Thyroid gland (tissue), 4 donors: ENCODE data around the gene PDF. TPM values are rescaled to one million over a fixed set of nuclear protein-coding genes. Genes with fewer than 3 reads are reported as not detected.

ENCODE experiments used
- DNase-seq, 2 donors: peaks; one replicate each; pipeline ENCODE4 v3.0.0-alpha.2; 2019
- H3K27ac ChIP-seq, 3 donors: fragments of 200-600 bp; sonication (generic); 1 replicate in 2 of 3; 2 replicates in 1 of 3; pipeline ENCODE4 v1.5.1; 2016 to 2019; ENCODE audit warnings: mild to moderate bottlenecking in 1 of 3, moderate library complexity in 1 of 3
- H3K27me3 ChIP-seq: fragments of 200-600 bp; sonication (generic); one replicate; pipeline ENCODE4 v1.5.1; 2019
- H3K36me3 ChIP-seq, 2 donors: fragments of 200-600 bp; sonication (generic); one replicate each; pipeline ENCODE4 v1.5.1; 2016 to 2019
- H3K4me1 ChIP-seq, 2 donors: fragments of 200-600 bp; sonication (generic); one replicate each; pipeline ENCODE4 v1.5.1; 2017 to 2019
- H3K4me3 ChIP-seq, 3 donors: fragments of 200-600 bp; sonication (generic); replicated peaks in 1 of 3; 1 replicate in 2 of 3; 2 replicates in 1 of 3; pipeline ENCODE4 v1.5.1; 2016; ENCODE audit warnings: mild to moderate bottlenecking in 1 of 3
- H3K9me3 ChIP-seq: fragments of 200-600 bp; sonication (generic); one replicate; pipeline ENCODE4 v1.5.1; 2017
- POLR2A ChIP-seq, 2 donors: fragments of 450-650 bp; IDR thresholded peaks; one replicate each; pipeline ENCODE4 v1.6.1; 2017; ENCODE audit warnings: antibody characterized with exemption in 2 of 2, mild to moderate bottlenecking in 2 of 2, moderate library complexity in 1 of 2
- whole genome bisulfite sequencing, 2 donors: methylation state at CpG; one replicate each; pipeline ENCODE4 v1.1.5; 2017; 5-methylcytosine and 5-hydroxymethylcytosine counted together
- intact Hi-C: fragments of 100-400 bp; cut with DNase I; formaldehyde crosslinking; loops from one replicate; pipeline ENCODE4 v1.15.1; 2023
- total RNA-seq, 4 donors: library from RNA; depleted of rRNA; stranded (reverse); fragments of >200 nt; gene quantifications; one replicate each; pipeline ENCODE4 v1.2.3, GENCODE V29; 2016
- TF ChIP-seq, protein P1 (sequence below), 6 experiments: fragments of 200-600 bp in 3 of 6; fragments of 450-650 bp in 3 of 6; sonication (generic) in 3 of 6; IDR thresholded peaks; one replicate each; pipeline ENCODE4 v1.5.1; 2016 to 2019; ENCODE audit warnings: antibody characterized with exemption in 6 of 6, mild to moderate bottlenecking in 2 of 6, inconsistent platforms in 1 of 6, moderate library complexity in 1 of 6

PDF gene
- total RNA-seq, 4 donors from 2014 or later: 35.2 to 57.0 (median 51.0) TPM

DNA sequence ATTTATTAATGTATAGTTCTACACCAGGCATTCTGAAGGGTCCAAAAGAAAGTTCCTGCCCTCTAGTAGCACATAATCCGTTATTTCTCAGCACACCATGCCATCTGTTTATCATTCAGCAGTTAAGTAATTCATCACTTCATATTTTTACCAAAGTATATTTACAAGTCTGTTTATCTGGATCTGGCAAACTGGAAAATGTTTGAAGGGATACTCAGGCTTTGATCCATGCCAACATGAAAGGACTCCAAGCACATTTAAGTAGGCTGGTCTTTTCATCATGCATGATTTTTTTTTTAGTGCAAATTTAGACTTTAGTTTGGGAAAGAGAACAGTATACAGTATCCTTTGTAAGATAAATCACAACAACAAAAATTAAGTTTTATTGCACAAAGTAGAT, 23.3 kb downstream of the PDF start:
- WGBS, 2 donors: 93% methylated on average over 1 of the region's 1 CpG
- Histone ChIP-seq H3K4me1 (peaks cover 42 to 64% of the 10 kb centered on the region in 2 donors), H3K27me3 (no peaks in the 10 kb centered on the region), H3K9me3 (no peaks in the 10 kb centered on the region), H3K36me3 (no peaks in the 10 kb centered on the region), H3K4me3 (no peak overlapping the region), H3K27ac (peak overlapping the region in 2 of 3 donors; percentile 5 to 19)
- TF ChIP-seq POLR2A (IDR thresholded peaks at IDR 0.05): no peak
- TF ChIP-seq, protein P1, sequence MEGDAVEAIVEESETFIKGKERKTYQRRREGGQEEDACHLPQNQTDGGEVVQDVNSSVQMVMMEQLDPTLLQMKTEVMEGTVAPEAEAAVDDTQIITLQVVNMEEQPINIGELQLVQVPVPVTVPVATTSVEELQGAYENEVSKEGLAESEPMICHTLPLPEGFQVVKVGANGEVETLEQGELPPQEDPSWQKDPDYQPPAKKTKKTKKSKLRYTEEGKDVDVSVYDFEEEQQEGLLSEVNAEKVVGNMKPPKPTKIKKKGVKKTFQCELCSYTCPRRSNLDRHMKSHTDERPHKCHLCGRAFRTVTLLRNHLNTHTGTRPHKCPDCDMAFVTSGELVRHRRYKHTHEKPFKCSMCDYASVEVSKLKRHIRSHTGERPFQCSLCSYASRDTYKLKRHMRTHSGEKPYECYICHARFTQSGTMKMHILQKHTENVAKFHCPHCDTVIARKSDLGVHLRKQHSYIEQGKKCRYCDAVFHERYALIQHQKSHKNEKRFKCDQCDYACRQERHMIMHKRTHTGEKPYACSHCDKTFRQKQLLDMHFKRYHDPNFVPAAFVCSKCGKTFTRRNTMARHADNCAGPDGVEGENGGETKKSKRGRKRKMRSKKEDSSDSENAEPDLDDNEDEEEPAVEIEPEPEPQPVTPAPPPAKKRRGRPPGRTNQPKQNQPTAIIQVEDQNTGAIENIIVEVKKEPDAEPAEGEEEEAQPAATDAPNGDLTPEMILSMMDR (IDR thresholded peaks at IDR 0.05): no peak
- DNase-seq: no peak
- intact Hi-C loops: no loop called here

DNA sequence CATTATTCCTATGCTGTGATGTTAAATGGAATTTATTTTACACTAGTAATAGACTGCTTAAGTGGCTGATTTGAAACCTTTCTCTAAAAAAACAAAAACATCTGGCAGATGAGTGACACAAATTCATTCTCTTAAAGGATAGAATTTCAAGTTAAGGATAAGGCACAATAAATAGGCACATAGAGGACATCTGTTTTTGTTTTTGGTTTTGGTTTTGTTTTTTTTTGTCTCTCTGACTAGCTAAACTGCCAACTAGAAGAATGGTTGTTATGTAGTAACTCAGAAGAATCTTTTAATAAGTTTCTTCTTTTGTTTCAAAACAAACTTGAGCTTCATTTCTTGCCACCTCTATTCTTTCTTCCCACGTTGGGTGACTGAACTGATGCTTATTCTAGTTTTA, 24.4 kb downstream of the PDF start:
- no peaks in the 10 kb centered on the region for H3K27me3 ChIP-seq
- H3K9me3 ChIP-seq: no peaks in the 10 kb centered on the region
- WGBS, 2 donors: 56 to 59% methylated on average over 1 of the region's 1 CpG
- H3K27ac ChIP-seq: peak overlapping the region; percentile 0 to 87 (median 85)
- no peak for DNase-seq
- H3K4me1 ChIP-seq: peaks cover 52 to 74% of the 10 kb centered on the region in 2 donors
- no peaks in the 10 kb centered on the region for H3K36me3 ChIP-seq
- intact Hi-C loops: no loop called here
- H3K4me3 ChIP-seq: no peak overlapping the region
- TF ChIP-seq, protein P1 (IDR thresholded peaks at IDR 0.05): no peak
- no peak for TF ChIP-seq POLR2A (IDR thresholded peaks at IDR 0.05)

DNA sequence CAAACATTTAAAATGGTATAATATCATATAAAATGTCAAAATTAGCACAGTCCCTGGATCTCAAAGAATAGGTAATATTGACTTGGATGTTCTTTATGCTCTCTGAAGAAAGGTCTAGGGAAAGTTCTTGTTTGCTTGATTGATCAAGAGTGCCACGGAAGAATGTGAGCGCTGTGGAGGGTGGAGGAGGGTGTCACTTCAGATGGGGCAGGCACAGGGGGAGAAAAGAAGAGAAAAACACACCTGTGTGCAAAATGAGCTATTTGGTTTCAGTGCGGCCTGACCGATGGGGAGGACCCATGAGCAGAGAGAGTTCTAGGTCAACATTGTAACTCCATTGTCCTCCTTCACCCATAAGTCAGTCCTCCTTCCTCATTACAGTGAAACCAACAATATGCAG, 28.1 kb downstream of the PDF start:
- TF ChIP-seq, protein P1 (IDR thresholded peaks at IDR 0.05): no peak
- TF ChIP-seq POLR2A (IDR thresholded peaks at IDR 0.05): peak in 1 of 2 donors; percentile 42
- Histone ChIP-seq H3K9me3 (no peaks in the 10 kb centered on the region), H3K36me3 (no peaks in the 10 kb centered on the region), H3K4me3 (no peak overlapping the region), H3K4me1 (peaks cover 70 to 79% of the 10 kb centered on the region in 2 donors), H3K27me3 (no peaks in the 10 kb centered on the region), H3K27ac (peak overlapping the region; percentile 88 to 93 (median 92))
- DNase-seq: peak; percentile 86 to 88
- 43 to 47% methylated on average over 4 of the region's 4 CpGs for WGBS, 2 donors
- intact Hi-C loops: no loop called here

DNA sequence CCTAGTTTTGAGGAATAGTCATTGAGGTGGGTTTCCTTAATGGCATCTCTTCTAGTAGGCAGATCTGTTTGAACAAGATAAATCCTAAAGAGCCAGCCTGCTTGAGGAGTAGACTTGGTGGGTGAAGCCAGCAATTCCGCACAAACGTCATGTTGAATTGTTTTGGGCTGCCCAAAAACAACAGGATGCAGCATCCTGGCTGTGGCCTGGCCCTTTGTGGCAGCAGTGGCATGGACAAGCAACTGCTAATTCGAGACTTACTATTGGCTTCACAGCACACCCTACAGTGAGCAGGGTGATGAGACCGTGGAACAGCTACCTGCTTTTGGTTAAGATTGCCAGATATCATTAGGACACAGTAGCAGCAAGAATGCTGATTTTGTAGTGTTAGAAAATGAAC, 28.5 kb downstream of the PDF start:
- Histone ChIP-seq H3K4me3 (no peak overlapping the region), H3K27ac (peak overlapping the region; percentile 88 to 93 (median 92)), H3K27me3 (no peaks in the 10 kb centered on the region), H3K9me3 (no peaks in the 10 kb centered on the region), H3K36me3 (no peaks in the 10 kb centered on the region), H3K4me1 (peaks cover 70 to 78% of the 10 kb centered on the region in 2 donors)
- intact Hi-C loops: no loop called here
- DNase-seq: peak; percentile 39 to 61
- 26 to 45% methylated on average over 4 of the region's 4 CpGs for WGBS, 2 donors
- TF ChIP-seq POLR2A (IDR thresholded peaks at IDR 0.05): no peak
- TF ChIP-seq, protein P1 (IDR thresholded peaks at IDR 0.05): peak in 1 of 6 experiments; percentile 10

DNA sequence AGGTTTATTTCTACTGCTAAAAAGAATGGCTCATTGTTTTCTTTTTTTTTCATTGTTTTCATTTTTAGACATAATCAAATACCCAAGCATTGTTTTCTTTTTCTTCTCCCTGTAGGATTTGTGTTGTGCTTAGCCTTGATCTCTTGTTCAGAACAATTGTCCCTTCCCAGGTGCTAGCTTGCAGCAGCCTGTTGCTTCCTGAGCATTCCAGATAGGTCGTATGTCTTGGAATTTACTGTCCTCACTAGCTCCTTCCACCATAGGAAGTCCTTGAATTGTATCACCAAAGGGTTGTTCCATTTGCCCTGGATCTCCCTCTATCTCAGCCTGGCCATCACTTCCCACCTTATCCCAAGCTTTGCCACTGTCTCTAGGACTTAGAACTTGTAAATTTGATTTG, 29.2 kb downstream of the PDF start:
- H3K4me1 ChIP-seq: peaks cover 65 to 71% of the 10 kb centered on the region in 2 donors
- H3K27ac ChIP-seq: peak overlapping the region; percentile 88 to 93 (median 92)
- H3K27me3 ChIP-seq: no peaks in the 10 kb centered on the region
- 21 to 31% methylated on average over 1 of the region's 1 CpG for WGBS, 2 donors
- H3K36me3 ChIP-seq: no peaks in the 10 kb centered on the region
- no peaks in the 10 kb centered on the region for H3K9me3 ChIP-seq
- DNase-seq: no peak
- no peak for TF ChIP-seq POLR2A (IDR thresholded peaks at IDR 0.05)
- TF ChIP-seq, protein P1 (IDR thresholded peaks at IDR 0.05): no peak
- no peak overlapping the region for H3K4me3 ChIP-seq
- intact Hi-C loops: no loop called here
